AG04450 (cell line): ENCODE data around the gene DVL3. TPM values are rescaled to one million over a fixed set of nuclear protein-coding genes. Genes with fewer than 3 reads are reported as not detected.

ENCODE experiments used
- CTCF ChIA-PET: fragments of 300-600, 350-600 bp; formaldehyde crosslinking; extraction: SDS; loops from one replicate; lab custom pipeline; 2022; ENCODE audit warnings: antibody characterized with exemption, inconsistent platforms; lab: Charles Lee
- POLR2A ChIA-PET: fragments of 350-600 bp; formaldehyde crosslinking; extraction: SDS; loops from one replicate; lab custom pipeline; 2021; ENCODE audit warnings: antibody characterized with exemption, inconsistent platforms; lab: Yijun Ruan, JAX
- DNase-seq: peaks from one replicate; pipeline ENCODE4 v3.0.0-alpha.2; 2011; ENCODE audit warnings: low read depth, low spot score
- H3K27ac ChIP-seq: one replicate; pipeline ENCODE4 v1.5.1; 2012; ENCODE audit warnings: low read depth, low read length, control low read depth
- H3K27me3 ChIP-seq: one replicate; pipeline ENCODE4 v1.6.0; 2012; ENCODE audit warnings: low read length; ENCODE audit not compliant: control insufficient read depth, insufficient read depth
- H3K4me3 ChIP-seq: 2 replicates; pipeline ENCODE4 v1.5.1; 2011; ENCODE audit warnings: mild to moderate bottlenecking, low read depth, low read length, control low read depth
- H3K9me3 ChIP-seq: 2 replicates; pipeline ENCODE4 v1.5.1; 2012; ENCODE audit warnings: low read length; ENCODE audit not compliant: control insufficient read depth, insufficient read depth
- polyA plus RNA-seq: library from polyadenylated mRNA; depleted of rRNA; stranded (reverse); fragments of >200 nt; gene quantifications from 2 replicates; pipeline ENCODE4 v1.2.3, GENCODE V29; 2011
- TF ChIP-seq, protein P1 (sequence below): IDR thresholded peaks from 2 replicates; pipeline ENCODE4 v1.5.1; 2011; ENCODE audit warnings: low read depth, low read length, control low read depth, inconsistent platforms

Gene DVL3
- polyA plus RNA-seq, 1 experiment, result 29.7 TPM

DNA sequence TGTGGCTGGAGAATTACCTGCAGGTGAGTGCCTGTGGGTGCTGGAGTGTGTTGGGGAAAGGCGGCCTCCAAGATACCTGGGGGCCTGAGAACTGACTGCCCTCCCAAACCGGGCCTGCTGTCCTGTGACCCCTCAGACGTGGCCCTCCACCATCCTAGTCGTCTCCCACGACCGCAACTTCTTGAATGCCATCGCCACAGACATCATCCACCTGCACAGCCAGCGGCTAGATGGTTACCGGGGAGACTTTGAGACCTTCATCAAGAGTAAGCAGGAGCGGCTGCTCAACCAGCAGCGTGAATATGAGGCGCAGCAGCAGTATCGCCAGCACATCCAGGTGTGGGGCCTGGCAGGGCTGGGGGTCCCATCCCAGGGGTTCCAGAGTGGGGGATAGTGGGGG lies 34.2 kb downstream of the DVL3 start:
- no peaks in the 10 kb centered on the region for H3K9me3 ChIP-seq
- H3K27me3 ChIP-seq, result no peaks in the 10 kb centered on the region
- DNase-seq, result no peak
- TF ChIP-seq, protein P1, sequence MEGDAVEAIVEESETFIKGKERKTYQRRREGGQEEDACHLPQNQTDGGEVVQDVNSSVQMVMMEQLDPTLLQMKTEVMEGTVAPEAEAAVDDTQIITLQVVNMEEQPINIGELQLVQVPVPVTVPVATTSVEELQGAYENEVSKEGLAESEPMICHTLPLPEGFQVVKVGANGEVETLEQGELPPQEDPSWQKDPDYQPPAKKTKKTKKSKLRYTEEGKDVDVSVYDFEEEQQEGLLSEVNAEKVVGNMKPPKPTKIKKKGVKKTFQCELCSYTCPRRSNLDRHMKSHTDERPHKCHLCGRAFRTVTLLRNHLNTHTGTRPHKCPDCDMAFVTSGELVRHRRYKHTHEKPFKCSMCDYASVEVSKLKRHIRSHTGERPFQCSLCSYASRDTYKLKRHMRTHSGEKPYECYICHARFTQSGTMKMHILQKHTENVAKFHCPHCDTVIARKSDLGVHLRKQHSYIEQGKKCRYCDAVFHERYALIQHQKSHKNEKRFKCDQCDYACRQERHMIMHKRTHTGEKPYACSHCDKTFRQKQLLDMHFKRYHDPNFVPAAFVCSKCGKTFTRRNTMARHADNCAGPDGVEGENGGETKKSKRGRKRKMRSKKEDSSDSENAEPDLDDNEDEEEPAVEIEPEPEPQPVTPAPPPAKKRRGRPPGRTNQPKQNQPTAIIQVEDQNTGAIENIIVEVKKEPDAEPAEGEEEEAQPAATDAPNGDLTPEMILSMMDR, result no peak
- ChIA-PET CTCF (interaction anchor here (1.2 to 1.6 kb wide), 2 partner anchors 38 to 60 kb away, joined by 3 to 4 read pairs; no protein-coding TSS in a partner anchor), POLR2A (interaction anchor here (1.3 kb wide), 1 partner anchor 15 kb away, joined by 4 read pairs; no protein-coding TSS in a partner anchor)
- H3K4me3 ChIP-seq, result no peak overlapping the region
- no peak overlapping the region for H3K27ac ChIP-seq

DNA sequence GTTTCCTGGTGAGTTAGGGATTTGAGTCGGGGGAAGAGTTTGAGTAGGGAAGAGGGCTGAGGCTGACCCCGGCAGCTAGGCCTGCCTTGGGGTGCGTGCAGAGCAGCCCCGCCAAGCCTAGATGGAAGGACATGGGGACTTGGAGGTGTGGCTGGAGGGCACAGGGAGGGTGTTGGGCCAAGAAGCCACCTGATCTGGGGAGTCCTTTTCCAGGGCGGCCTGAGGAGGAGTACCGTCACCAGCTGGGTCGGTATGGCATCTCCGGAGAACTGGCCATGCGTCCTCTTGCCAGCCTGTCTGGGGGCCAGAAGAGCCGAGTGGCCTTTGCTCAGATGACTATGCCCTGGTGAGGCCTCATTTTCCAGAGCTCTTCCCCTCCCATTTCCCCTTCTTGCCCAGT lies 37.7 kb downstream of the DVL3 start:
- CTCF ChIA-PET, result no interaction called here
- Histone ChIP-seq H3K27me3 (no peaks in the 10 kb centered on the region), H3K9me3 (no peaks in the 10 kb centered on the region), H3K4me3 (no peak overlapping the region), H3K27ac (no peak overlapping the region)
- POLR2A ChIA-PET, result no interaction called here
- DNase-seq, result no peak
- TF ChIP-seq, protein P1, result no peak

DNA sequence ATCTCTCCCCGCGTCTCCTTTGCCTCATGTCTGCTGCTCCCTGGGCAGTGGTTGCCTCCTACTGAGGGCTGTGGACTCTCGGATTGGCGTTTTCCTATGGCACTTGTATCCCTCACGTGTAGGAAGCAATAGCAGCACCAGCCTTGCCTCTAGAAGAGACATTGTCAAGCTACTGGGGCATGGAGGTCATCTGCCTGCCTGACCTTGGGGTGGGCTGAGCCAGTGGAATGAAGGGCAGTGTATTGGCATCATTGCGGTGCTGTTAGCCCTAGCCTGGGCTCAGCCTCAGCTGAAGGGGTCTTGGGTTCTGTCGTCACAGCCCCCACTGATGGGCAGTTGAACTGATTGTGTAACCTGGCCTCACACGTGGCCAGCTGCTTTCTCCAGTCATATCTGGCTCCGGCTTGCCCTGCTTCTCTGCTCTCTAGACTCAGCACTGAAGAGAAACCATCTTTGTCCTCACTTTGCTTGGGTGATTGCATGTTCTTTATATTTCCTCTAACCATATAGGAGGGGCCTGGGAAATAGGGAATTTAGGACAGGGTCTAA lies 38.9 kb downstream of the DVL3 start:
- no peaks in the 10 kb centered on the region for H3K9me3 ChIP-seq
- ChIA-PET POLR2A (no interaction called here), CTCF (no interaction called here)
- TF ChIP-seq, protein P1, result no peak
- DNase-seq, result no peak
- H3K4me3 ChIP-seq, result no peak overlapping the region
- H3K27me3 ChIP-seq, result no peaks in the 10 kb centered on the region
- no peak overlapping the region for H3K27ac ChIP-seq

DNA sequence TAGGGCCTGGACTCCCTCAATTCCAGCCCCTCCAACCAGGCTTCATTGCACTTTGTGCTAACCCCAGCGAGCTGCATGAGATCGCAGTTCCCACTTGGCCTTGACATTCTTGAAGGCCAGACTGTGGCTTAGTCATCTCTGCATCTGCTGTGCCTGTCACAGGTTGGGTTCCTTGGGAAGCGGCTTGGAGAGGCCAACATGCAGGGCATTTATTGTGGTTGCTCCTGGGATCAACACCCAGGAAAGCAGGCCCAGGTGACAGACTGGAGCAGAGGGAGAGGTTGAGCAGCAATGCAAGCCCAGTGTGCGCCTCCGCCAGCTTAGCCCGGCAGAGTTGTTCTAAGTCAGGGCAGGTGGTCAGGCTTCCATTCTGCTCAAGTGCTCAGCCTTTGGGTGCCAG lies 41.4 kb downstream of the DVL3 start:
- ChIA-PET CTCF (no interaction called here), POLR2A (no interaction called here)
- DNase-seq, result no peak

DNA sequence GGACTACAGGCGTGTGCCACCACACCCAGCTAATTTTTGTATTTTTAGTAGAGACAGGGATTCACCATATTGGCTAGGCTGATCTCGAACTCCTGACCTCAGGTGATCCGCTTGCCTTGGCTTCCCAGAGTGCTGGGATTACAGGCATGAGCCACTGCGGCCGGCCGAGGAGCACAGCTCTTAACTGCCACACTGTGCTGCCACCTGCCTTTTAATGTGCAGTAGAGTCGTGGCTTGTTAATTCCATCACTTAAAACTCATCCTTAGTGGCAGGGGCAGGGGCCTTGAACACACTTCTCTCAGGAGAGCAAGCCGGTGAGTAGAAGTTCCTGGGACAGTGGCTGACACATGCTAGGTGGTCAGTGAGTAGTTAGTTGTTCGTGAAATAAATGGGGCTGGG lies 43.3 kb downstream of the DVL3 start:
- TF ChIP-seq, protein P1, result no peak

More for the DNA sequence above, 41.4 kb downstream of the DVL3 start:
- TF ChIP-seq, protein P1, result no peak
- Histone ChIP-seq H3K27ac (no peak overlapping the region), H3K27me3 (no peaks in the 10 kb centered on the region), H3K9me3 (no peaks in the 10 kb centered on the region), H3K4me3 (no peak overlapping the region)

More for the DNA sequence above, 43.3 kb downstream of the DVL3 start:
- POLR2A ChIA-PET, result interaction anchor here (0.7 kb wide), 2 partner anchors 30 to 244 kb away, joined by 7 read pairs; no protein-coding TSS in a partner anchor
- Histone ChIP-seq H3K9me3 (no peaks in the 10 kb centered on the region), H3K4me3 (no peak overlapping the region), H3K27me3 (no peaks in the 10 kb centered on the region), H3K27ac (no peak overlapping the region)
- no peak for DNase-seq
- CTCF ChIA-PET, result interaction anchor here (1.3 kb wide), 1 partner anchor 29 kb away, joined by 5 read pairs; no protein-coding TSS in a partner anchor
